Kidney tubule cell (primary cell): ENCODE measurements around the gene IFT80.
A peak's percentile ranks its signal among the peaks of the same experiment; 100 is the strongest.

Experiments
- DNase-seq: peaks from one replicate; pipeline ENCODE4 v3.0.0-alpha.2; 2018; ENCODE audit warnings: low spot score

The IFT80 gene

GRCh38 chr3:160400702-160401150, 1.7 kb upstream of the IFT80 start:
- DNase-seq: peak; percentile 37

GRCh38 chr3:160400030-160400701, 1.1 kb upstream of the IFT80 start:
- DNase-seq: peak; percentile 61

- DNase-seq: no peak
These were observed 253 bp downstream of the IFT80 start for GRCh38 chr3:160398820-160399124.

- peak; percentile 69 for DNase-seq
These were observed 3.7 kb downstream of the IFT80 start for GRCh38 chr3:160395297-160395696.

DNA sequence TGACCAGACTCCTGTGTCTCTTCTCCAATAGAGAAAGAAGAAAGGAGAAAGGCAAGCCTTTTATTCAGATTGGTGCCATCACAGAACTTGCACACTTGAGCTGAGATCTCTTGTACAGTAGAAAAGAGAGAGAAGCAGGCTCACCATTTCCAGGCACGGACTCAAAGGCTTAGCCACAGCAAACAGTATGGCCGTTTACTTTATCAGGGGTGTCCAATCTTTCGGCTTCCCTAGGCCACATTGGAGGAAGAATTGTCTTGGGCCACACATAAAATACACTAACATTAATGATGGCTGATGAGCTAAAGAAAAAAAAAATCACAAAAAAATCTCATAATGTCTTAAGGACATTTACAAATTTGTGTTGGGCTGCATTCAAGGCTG, 5.0 kb downstream of the IFT80 start:
- DNase-seq: no peak

GRCh38 chr3:160393346-160394008, 5.5 kb downstream of the IFT80 start:
- no peak for DNase-seq

DNA sequence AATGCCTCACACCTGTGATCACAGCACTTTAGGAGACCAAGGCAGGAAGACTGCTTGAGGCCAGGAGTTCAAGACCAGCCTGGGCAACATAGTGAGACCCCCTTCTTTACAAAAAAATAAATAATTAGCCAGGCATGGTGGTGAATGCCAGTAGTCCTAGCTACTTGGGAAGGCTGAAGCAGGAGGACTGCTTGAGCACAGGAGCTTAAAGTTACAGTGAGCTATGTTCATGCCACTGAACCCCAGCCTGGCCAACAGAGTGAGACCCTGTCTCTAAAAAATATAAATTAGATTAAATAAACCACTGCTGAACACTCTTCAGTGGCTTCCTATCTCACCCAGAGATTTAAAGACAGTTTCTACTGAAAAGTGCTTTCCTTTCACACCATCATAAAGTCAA, 6.2 kb downstream of the IFT80 start:
- no peak for DNase-seq

DNA sequence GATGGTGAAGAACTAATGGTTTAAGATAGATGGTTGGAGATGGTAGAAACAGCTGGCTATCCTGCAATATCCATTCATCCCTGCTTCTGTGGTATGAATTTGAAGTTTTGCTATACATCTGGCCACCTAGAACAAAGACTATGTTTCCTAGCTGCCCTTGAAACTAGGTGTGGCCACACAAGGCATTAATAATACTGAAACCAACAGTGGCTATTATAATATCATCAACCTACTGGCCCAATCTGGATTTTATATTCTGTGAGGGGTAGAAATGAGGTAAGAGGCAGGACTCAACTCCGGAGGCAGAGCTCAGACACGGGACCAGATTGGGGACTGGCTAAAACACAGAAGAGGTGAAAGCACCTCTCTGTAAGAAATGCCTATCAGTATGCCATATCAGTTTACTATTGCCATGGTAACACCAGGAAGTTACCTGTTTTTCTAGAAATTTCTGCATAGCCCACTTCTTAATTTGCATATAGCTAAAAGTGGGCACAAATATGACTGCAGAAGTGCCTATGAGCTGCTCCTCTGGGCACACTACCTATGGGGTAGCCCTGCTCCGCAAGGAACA, 8.4 kb downstream of the IFT80 start:
- DNase-seq: no peak

DNA sequence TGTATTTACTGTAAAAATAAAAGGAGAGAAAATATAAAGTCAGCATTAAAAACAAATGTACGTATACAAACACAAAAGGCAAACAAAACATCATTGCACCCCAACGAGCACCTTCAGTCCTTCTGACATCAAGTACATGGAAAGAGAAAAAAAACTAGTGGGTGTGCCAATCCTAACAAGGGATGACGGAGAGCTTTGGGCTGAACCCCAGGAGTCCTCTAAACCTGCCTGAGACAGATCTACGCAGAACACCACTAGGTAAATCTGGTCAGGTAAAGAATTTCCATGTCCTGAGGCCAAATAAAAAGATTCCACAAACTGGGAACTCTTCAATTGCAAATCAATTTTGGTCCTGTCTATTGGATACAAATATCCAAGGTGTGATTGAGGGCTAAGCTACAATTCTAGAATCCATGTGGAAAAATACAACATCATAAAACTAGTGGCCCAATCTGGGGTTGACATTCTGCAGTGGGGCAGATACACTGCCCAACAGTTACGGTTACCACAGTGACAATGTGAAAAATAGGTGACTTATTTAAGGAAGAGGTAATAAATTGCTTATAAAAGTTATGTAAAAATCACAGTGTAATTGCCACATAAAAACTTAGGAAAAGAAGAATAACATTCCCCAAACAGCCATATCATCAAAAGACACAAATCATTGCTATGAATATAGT, 14.2 kb downstream of the IFT80 start:
- peak; percentile 33 for DNase-seq

GRCh38 chr3:160381470-160381869, 17.6 kb downstream of the IFT80 start:
- peak; percentile 48 for DNase-seq

- DNase-seq: no peak
These were observed 19.3 kb downstream of the IFT80 start for GRCh38 chr3:160379628-160380214.

- no peak for DNase-seq
These were observed 20.5 kb downstream of the IFT80 start for GRCh38 chr3:160378331-160379109.

DNA sequence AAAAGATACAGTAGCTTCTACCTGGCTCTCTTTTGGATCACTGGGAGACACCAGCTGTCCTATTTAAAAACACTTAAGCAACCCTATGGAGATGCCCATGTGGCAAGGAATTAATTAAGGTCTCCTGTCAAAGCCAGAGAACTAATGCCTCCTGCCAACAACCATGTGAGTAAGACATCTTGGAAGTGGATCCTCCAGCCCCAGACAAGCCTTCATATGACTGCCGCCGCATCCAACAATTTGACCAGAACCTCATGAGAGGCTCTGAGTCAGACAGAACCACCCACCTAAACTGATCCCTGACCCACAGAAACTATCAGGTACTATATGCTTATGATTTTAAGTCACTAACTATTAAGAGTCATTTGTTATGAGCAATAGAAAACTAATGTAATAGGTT, 22.3 kb downstream of the IFT80 start:
- peak; percentile 13 for DNase-seq

DNA sequence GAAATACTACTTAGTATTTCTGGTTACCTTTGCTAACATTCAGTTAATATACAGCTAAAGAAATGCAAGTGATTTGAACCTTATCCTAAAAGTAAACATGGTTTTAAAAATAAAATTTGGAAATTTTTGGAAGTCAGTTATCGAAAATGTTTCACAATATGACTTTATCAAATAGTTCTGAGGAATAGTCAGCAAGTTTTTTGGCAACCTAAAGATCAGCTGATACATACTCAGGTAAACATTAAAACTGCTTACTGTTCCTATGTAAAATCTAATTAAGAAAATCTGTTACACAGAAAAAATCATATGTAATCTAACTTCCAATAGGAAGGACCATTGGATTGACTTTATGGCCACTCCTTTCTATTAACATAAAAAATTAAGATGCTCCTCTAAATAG, 24.1 kb downstream of the IFT80 start:
- DNase-seq: no peak

GRCh38 chr3:160374472-160374871, 24.6 kb downstream of the IFT80 start:
- peak; percentile 72 for DNase-seq

DNA sequence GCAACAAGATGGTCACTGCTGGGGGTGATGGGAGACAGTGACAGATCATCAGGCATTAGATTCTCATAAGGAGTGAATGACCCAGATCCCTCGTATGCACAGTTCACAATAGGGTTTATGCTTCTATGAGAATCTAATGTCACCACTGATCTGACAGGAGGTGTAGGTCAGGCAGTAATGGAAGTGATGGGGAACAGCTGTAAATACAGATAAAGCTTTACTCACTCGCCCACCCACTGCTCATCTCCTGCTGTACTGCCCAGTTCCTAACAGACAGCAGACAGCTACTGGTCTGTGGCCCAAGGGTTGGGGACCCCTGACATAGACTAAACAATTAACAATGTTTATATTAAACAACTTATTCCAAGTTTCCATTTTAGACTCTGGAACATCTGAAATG, 25.4 kb downstream of the IFT80 start:
- no peak for DNase-seq

GRCh38 chr3:160372780-160373179, 26.2 kb downstream of the IFT80 start:
- DNase-seq: no peak

GRCh38 chr3:160370987-160371857, 27.8 kb downstream of the IFT80 start:
- DNase-seq: no peak

DNA sequence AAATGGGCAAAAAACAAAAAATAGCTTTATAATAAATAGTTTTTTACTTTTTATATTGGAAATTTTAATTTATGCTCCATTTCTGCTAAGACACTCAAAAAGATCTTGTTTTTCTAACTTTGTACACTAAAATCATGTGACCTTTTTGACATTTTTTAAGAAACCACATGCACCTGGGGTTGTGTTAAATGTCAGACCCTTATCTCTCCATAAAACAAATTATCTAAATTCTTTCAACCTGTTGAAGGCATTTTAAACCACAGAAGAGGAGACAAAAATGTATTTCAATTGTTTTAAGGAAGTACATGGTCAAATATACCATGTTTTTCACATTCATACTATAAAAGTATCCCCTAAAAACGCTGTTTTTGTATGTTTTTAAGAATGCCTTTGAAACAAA, 29.2 kb downstream of the IFT80 start:
- DNase-seq: no peak

DNA sequence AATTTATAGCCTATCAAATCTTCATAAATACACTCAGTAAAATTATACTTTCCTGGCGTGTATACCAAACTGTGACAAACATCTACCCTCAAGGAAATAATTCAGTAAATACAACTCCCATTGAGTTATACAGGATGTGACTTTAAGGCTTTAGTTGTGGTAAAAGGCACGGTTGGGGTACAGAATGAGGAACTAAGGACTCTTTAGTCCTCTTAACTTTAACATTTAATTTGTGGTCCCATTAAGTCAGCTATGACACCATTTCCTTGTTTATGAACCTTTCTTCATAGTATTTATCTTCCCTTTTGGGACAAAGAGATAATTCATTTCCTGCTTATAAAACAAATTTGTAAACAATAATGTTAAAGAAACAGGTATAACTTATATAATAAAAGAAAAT, 30.2 kb downstream of the IFT80 start:
- no peak for DNase-seq
